ENCODE data around the gene TNIK.

Gene TNIK

GRCh38 chr3:171192176-171192854 is 267.9 kb downstream of the TNIK start:
- H3K27ac ChIP-seq = no peak overlapping the region
- POLR2A ChIA-PET (ENCODE audit: low non-redundant PET) = no interaction called here
- CTCF ChIA-PET = interaction anchor here (0.6 to 0.7 kb wide), 3 partner anchors 13 to 322 kb away, joined by 3 read pairs; partner anchors contain the start of gene RPL22L1
- peak; percentile 22 for DNase-seq (ENCODE audit: low spot score)
- TF ChIP-seq, protein P1, sequence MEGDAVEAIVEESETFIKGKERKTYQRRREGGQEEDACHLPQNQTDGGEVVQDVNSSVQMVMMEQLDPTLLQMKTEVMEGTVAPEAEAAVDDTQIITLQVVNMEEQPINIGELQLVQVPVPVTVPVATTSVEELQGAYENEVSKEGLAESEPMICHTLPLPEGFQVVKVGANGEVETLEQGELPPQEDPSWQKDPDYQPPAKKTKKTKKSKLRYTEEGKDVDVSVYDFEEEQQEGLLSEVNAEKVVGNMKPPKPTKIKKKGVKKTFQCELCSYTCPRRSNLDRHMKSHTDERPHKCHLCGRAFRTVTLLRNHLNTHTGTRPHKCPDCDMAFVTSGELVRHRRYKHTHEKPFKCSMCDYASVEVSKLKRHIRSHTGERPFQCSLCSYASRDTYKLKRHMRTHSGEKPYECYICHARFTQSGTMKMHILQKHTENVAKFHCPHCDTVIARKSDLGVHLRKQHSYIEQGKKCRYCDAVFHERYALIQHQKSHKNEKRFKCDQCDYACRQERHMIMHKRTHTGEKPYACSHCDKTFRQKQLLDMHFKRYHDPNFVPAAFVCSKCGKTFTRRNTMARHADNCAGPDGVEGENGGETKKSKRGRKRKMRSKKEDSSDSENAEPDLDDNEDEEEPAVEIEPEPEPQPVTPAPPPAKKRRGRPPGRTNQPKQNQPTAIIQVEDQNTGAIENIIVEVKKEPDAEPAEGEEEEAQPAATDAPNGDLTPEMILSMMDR (conservative IDR thresholded peaks at IDR 0.05; ENCODE audit: low read depth) = no peak

GRCh38 chr3:171190668-171191067 is 269.5 kb downstream of the TNIK start:
- no peak overlapping the region for H3K27ac ChIP-seq
- DNase-seq (ENCODE audit: low spot score) = peak; percentile 49
- TF ChIP-seq, protein P1 (conservative IDR thresholded peaks at IDR 0.05; ENCODE audit: low read depth) = no peak
- POLR2A ChIA-PET (ENCODE audit: low non-redundant PET) = no interaction called here
- CTCF ChIA-PET = no interaction called here

DNA sequence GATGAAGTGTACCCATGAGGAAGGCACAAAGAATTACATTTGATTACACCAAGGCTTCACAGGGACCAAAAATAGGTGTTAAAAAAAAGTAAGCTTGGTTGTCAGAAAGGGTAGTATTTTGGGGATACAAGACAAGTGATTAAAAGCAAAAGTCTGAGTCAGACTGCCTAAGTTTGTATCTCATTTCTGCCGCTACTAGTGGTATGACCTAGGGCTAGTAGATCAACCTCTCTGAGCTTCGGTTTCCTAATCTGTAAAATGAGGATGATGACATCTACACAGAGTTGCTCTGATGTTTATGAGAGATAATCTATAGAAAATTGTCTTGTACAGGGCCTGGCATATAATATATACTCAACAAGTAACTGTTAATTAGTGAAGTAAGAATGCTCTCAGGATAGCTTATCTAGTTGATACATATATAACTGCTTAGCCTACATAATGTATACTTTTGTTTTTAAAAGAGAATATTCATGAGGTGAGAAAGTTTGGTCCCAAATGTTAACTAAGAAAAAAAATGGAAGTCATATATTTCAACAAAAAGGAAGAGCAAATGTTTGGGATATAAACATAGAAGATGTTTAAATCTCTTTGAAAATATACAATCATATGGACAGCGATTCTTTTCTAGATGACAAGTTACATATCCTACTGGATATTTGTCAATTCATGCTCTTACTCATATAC is 270.7 kb downstream of the TNIK start:
- no peak for DNase-seq (ENCODE audit: low spot score)
- TF ChIP-seq, protein P1 (conservative IDR thresholded peaks at IDR 0.05; ENCODE audit: low read depth) = no peak
- CTCF ChIA-PET = interaction anchor here (0.5 kb wide), 1 partner anchor 344 kb away, joined by 5 read pairs; no protein-coding TSS in a partner anchor
- no peak overlapping the region for H3K27ac ChIP-seq
- POLR2A ChIA-PET (ENCODE audit: low non-redundant PET) = no interaction called here

DNA sequence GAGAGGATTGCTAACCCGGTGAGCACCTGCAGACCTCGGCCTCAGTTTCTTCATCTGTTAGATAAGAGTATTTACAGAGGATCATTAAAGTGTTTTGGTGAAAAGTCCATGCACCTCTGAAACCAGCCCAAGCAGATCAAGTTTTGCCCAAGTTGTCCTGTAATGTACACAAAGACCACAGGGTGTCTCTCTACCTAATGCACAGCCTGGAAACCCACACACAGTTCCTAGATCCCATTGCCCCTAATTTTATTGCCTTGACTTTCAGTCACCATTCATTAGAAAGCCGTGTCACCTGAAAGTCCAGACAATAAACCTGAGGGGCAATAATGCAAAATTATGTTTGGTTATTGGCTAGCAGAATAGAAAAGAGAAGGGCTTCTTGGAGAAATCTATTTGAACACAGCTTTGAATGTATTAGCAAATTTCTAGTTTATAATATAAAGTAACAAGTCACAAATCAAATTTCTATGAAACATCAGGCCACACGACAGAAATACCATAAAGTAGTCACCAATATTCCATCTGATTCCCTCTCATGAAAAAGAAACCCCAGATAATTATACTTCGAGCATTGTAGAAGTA is 272.4 kb downstream of the TNIK start:
- POLR2A ChIA-PET (ENCODE audit: low non-redundant PET) = no interaction called here
- CTCF ChIA-PET = interaction anchor here (0.6 to 1.2 kb wide), 3 partner anchors 109 to 899 kb away, joined by 3 to 9 read pairs (median 5); partner anchors contain the start of gene TNIK
- H3K27ac ChIP-seq = no peak overlapping the region
- TF ChIP-seq, protein P1 (conservative IDR thresholded peaks at IDR 0.05; ENCODE audit: low read depth) = peak; percentile 42
- DNase-seq (ENCODE audit: low spot score) = peak; percentile 28

DNA sequence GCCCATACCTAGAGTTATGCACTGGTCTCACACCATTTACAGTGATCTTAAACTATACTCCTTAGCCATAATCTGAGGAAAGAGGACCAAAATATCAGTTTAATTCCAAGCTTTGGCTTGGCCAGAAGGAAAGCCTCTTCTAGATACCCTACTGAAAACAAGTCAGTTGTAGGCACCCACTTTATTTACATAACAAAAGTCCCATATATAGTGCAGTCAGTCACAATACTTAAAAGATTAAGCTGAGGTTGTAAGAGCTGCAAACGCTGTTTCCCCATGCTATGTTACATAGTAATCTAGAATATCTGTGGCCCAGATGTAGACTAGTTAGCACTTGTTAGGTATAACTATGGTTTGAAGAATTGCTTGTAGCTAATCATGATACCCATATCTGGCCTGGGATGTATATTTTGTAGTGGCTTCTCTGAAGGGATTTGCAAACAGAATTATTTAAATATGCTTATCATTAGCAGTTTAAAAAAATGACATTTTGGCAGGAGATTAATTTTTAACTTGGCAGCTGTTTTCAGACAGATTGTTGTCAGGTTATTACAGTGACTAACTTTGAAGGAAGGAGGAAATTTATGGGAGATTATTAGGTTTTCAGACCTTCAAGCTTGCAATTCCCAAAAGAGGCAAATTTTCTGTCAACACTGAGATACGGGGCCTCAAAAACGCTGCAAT is 273.2 kb downstream of the TNIK start:
- H3K27ac ChIP-seq = no peak overlapping the region
- ChIA-PET CTCF (interaction anchor here (0.7 kb wide), 2 partner anchors 379 kb away, joined by 3 to 4 read pairs; no protein-coding TSS in a partner anchor), POLR2A (ENCODE audit: low non-redundant PET) (no interaction called here)
- TF ChIP-seq, protein P1 (conservative IDR thresholded peaks at IDR 0.05; ENCODE audit: low read depth) = no peak
- DNase-seq (ENCODE audit: low spot score) = no peak

DNA sequence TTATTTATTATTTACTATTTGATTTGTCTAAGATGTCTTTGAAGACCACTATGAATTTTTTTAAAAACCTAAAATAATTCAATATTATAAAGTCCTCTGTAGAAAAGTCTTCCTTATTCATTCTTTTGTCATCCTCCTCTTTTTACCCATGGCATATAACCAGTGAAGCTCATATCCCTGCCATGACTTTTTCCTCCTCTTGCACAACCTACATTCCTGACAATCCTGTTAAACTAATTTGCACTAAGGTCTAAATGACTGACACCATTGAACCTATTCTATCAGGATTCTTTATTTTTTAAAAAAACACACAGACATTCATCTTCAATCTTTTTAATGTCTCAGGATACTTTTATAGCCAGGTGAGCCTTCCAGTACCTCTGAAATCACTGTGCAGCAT is 273.8 kb downstream of the TNIK start:
- POLR2A ChIA-PET (ENCODE audit: low non-redundant PET) = no interaction called here
- TF ChIP-seq, protein P1 (conservative IDR thresholded peaks at IDR 0.05; ENCODE audit: low read depth) = no peak
- CTCF ChIA-PET = interaction anchor here (0.5 kb wide), 1 partner anchor 379 kb away, joined by 3 read pairs; no protein-coding TSS in a partner anchor
- no peak overlapping the region for H3K27ac ChIP-seq
- DNase-seq (ENCODE audit: low spot score) = no peak

Measured in RWPE1 (cell line).